CD4-positive, alpha-beta T cell treated with Interleukin-4 for 1 hour (primary cell): ENCODE data around the gene ZBED4.

Source experiments
- DNase-seq, 2 donors: peaks; one replicate each; pipeline ENCODE4 v3.0.0-alpha.2; 2020 to 2022

Gene ZBED4

DNA sequence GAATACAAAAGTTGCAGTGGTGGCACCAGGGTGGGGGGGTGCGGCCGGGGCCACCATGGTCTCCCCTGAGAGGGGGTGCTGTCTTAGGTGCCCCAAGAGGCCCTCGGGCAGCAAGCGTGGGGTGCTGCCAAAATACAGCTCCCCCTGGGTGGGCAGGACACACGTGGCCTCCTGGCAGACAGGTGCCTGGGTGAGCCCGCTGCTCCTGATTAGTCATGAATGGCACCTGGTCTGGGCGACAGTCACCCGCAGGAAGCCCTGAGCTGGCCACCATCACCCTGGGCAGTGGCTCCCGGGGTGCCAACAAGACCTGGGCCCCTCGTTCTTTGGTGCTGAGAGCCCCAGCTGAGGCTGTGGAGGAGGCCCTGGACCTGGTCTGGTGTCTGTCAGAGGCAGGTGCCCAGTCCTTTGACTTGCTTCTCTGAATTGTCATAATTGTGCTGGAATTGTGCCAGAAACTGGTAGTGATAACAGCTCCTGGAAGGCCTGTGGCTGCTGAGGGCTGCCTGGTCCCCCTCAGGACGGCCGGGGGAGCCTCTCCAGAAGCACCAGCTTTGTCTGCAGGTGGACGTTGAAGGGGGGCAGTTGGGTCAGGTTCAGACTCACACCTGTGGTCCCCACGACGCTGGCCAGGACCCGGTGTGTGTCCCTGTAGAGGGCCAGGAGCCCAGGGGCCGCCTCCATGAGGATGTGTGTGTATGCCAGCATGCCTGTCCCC is 49.8 kb downstream of the ZBED4 start:
- DNase-seq, result no peak

- no peak for DNase-seq
Observed at GRCh38 chr22:49904040-49904369, 50.4 kb downstream of the ZBED4 start.

GRCh38 chr22:49905465-49905864 is 51.8 kb downstream of the ZBED4 start:
- DNase-seq, result no peak

- no peak for DNase-seq
Observed at GRCh38 chr22:49906071-49906798, 52.6 kb downstream of the ZBED4 start.

GRCh38 chr22:49906799-49907290 is 53.2 kb downstream of the ZBED4 start:
- DNase-seq, result no peak

DNA sequence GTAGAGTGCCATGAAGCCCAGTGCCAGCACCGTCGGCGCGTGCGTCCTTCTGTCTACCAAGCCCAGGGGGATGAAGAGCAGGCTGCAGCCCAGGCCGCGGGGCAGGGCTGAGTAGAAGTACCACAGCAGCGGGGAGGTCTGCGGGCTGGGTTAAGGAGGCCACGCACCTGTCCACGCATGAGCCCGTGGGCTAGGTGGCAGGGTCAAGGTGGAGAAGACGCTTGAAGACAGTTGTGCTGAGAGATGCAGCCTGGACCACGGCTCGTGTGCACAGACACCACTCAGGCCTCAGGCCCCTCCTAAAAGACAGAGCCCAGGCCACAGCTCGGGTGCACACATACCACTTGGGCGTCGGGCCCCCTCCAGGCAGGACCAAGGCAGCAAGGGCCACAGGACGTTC is 54.2 kb downstream of the ZBED4 start:
- DNase-seq, result no peak

DNA sequence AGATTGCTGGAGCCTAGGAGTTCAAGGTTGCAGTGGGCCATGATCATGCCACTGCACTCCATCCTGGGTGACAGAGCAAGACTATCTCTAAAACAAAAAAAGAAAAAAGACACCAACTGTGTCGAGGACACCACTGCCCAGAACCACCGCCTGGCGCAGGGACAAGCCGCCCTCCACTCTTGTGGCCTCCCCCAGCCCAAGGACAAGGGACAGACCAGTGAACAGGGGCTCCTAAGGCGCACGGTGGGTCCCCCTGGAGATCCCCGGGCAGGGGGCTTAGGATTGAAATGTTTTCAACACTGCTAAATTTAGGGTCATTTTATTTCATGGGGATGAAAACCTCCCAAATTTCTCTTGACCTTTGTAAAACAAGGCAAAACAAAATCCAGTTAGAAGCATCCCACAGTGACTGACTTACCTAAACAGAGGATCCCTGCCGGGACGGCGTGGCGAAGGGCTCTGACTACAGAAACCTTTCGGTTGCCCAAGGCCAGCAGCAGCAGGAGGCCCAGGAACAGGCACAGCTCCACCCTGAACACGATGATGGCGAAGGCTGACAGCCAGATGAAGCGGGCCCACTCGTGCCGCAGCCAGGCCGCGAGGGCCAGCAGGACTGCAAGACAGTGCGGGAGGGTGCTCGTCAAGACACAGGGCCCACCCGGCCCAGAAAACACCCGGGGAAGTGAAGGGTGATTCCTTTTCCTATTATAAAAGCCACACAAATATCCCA is 56.0 kb downstream of the ZBED4 start:
- no peak for DNase-seq

DNA sequence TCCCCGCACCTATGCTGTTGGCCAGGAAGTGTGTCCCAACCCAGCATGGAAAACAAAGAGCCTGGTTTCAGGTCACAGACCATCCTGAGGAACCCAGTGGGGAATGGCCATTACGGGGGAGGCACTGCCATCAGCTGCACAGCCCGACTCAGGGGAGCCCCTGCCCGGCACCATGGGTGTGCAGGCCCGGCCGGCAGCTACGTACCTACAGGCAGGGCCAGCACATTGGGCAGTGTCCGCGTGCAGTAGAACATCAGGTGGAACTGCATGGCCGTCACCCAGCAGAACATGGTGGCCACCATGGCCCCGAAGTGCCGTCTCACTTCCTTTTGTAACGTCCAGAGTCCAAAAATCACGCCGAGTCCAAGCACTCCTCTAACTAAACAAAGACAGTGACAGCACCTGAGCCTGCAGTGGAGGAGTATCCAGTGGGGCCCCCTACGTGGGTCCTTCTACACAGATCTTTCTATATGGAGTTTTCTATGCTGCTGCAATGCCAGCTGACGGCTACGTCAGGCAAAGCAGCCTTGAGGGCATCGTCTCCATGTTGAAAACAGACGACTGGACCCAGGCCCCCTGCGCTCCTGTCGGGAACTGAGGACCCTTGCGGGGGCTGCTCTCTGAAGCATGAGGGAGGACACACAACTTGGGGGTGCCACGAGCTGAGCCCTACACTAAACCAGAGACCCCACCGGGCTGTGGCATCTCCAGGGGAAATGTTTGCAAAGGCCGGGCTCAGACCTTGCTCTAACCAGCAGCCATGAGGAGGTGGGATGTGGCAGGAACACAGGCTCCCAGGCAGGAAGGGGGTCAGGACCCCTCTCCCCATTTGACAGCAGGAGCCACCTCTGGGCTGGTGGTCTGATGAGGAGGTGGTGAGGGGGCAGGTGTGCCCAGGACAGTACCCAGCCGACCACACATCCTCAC is 56.8 kb downstream of the ZBED4 start:
- DNase-seq, result no peak

- DNase-seq, result no peak
Observed at GRCh38 chr22:49911881-49912625, 58.4 kb downstream of the ZBED4 start.

DNA sequence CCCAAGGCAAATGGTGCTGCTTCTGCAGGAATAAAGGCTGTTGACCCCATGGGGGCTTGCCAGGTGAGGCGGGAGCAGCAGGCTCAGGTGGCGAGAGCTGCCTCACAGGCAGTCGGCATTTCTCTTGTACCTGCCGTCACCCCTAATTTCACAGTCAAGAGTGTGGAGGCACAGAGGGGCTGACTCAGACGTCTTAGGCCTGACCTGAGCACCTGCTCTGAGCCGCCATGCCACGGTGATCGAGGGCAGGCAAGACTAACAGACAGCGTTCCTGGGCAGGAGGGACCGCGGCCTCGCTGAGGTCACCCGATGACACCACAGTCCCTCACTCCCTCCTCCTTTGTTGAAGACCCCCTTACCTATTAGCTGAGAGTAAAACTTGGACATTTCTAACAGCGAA is 59.4 kb downstream of the ZBED4 start:
- no peak for DNase-seq

GRCh38 chr22:49913446-49913845 is 59.8 kb downstream of the ZBED4 start:
- DNase-seq, result no peak

- no peak for DNase-seq
Observed at GRCh38 chr22:49914256-49914655, 60.6 kb downstream of the ZBED4 start.

- no peak for DNase-seq
Observed at GRCh38 chr22:49915610-49916009, 62.0 kb downstream of the ZBED4 start.

GRCh38 chr22:49916831-49917230 is 63.2 kb downstream of the ZBED4 start:
- no peak for DNase-seq

DNA sequence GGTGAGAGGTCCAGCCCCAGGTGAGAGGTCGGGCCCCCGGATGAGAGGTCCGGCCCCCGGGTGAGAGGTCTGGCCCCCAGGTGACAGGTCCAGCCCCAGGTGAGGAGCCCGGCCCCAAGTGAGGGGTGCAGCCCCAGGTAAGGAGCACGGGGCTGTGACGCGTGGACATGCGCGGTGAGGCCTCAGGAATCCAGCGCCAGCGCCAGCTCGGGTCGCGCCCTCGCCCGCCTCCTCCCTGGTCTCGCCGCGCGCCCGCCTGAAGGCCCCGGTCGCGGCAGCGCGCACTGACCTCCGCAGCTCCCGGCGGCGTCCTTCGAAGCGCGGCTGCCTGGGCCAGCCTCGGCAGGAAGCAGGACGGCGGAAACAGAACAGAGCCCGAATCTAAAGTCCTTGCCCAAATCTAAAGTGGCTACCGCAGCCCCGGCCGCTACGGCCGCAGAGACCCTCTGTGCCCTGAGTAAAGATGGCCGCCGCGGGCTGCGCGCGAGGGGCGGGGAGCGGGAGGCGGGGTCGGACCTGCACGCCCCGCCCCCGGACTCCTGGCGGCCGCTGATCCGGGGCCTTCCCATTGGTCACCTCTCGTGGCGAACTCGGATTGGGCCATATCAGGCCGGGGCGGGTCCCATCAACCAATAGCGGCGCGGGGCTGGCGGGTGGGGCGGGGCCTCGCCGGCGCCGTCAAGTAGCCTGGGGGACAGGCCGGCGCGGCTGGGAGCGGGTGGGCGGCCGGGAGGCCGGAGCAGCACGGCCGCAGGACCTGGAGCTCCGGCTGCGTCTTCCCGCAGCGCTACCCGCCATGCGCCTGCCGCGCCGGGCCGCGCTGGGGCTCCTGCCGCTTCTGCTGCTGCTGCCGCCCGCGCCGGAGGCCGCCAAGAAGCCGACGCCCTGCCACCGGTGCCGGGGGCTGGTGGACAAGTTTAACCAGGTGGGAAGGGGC is 64.6 kb downstream of the ZBED4 start, which contains the start of the genes ALG12 and CRELD2:
ALG12 (minus strand) TSS at position 465 of the 937 bp plus-strand sequence. CDS start 4,673 bp downstream, outside the sequence.
CRELD2 (plus strand) TSS at position 661 of the 937 bp plus-strand sequence; CDS start at position 797, 136 bp downstream.
- DNase-seq, result peak; percentile 97

GRCh38 chr22:49918911-49919881 is 65.6 kb downstream of the ZBED4 start:
- DNase-seq, result no peak

- DNase-seq, result no peak
Observed at GRCh38 chr22:49920859-49921258, 67.2 kb downstream of the ZBED4 start.

DNA sequence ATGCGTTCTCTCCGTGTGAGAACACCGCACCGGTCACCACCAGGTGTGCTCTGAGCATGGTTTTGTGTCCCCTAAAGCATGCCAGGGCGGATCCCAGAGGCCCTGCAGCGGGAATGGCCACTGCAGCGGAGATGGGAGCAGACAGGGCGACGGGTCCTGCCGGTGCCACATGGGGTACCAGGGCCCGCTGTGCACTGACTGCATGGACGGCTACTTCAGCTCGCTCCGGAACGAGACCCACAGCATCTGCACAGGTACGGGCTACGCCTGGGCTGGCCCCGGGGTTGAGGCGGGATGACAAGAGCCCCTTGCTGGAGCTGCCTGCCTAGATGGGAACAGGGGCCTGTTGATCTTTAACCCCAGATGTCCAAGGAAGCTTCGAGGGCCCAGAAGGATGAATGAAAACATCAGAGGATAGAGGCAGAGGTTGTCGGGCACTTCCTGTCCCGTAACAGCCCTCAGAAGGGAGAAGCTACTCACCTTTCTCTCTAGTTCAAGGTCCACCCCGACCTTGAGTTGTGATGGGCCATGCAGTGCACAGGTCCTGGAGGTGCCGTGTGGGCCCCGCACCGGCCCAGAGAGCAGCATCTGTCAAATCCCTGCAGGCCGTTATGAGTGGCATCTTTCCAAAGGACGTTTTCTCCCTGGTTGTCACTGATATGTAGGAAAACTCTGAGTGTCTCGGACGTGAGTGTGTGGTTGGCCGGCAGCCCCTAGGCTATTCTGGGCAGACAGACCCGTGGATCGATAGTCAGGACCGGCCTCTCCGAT is 68.0 kb downstream of the ZBED4 start:
- DNase-seq, result no peak
